HUES64 (cell line): ENCODE measurements around the gene BTAF1.
"Not testable (repeated sequence)": the region's sequence is repeated elsewhere in the genome, so short reads cannot be mapped to it uniquely, and the experiment has no call there.

Experiments used
- H3K27ac ChIP-seq: 2 replicates; pipeline ENCODE4 v1.7.0; 2013; ENCODE audit warnings: low read depth, low read length, inconsistent platforms
- H3K27me3 ChIP-seq: 2 replicates; pipeline ENCODE4 v1.6.1; 2013; ENCODE audit warnings: mild to moderate bottlenecking, low read length; ENCODE audit not compliant: insufficient read depth
- H3K36me3 ChIP-seq: 2 replicates; pipeline ENCODE4 v1.6.1; 2013; ENCODE audit warnings: mild to moderate bottlenecking, low read length; ENCODE audit not compliant: insufficient read depth
- H3K4me1 ChIP-seq: 2 replicates; pipeline ENCODE4 v1.6.1; 2013; ENCODE audit warnings: mild to moderate bottlenecking, low read length, moderate library complexity; ENCODE audit not compliant: insufficient read depth
- H3K4me3 ChIP-seq: 2 replicates; pipeline ENCODE4 v1.5.1; 2013; ENCODE audit warnings: mild to moderate bottlenecking, low read length, moderate library complexity
- H3K9ac ChIP-seq: 2 replicates; pipeline ENCODE4 v1.6.1; 2013; ENCODE audit warnings: mild to moderate bottlenecking, low read depth, low read length
- H3K9me3 ChIP-seq: 2 replicates; pipeline ENCODE4 v1.6.1; 2013; ENCODE audit warnings: low read depth, low read length; ENCODE audit not compliant: insufficient read depth
- WGBS: fragments of 150-250, 120-280 bp; methylation state at CpG from one replicate; pipeline ENCODE4 v1.1.7; 2013; ENCODE audit warnings: missing lambda C conversion rate; 5-methylcytosine and 5-hydroxymethylcytosine counted together

The BTAF1 gene

GRCh38 chr10:92010047-92010735, 86.6 kb downstream of the BTAF1 start:
- Histone ChIP-seq H3K4me1 (no peaks in the 10 kb centered on the region), H3K36me3 (peaks cover 83% of the 10 kb centered on the region), H3K27me3 (no peaks in the 10 kb centered on the region), H3K4me3 (no peak overlapping the region), H3K9ac (no peak overlapping the region), H3K27ac (no peak overlapping the region), H3K9me3 (no peaks in the 10 kb centered on the region; the same call in 1 of the 2 replicates)

DNA sequence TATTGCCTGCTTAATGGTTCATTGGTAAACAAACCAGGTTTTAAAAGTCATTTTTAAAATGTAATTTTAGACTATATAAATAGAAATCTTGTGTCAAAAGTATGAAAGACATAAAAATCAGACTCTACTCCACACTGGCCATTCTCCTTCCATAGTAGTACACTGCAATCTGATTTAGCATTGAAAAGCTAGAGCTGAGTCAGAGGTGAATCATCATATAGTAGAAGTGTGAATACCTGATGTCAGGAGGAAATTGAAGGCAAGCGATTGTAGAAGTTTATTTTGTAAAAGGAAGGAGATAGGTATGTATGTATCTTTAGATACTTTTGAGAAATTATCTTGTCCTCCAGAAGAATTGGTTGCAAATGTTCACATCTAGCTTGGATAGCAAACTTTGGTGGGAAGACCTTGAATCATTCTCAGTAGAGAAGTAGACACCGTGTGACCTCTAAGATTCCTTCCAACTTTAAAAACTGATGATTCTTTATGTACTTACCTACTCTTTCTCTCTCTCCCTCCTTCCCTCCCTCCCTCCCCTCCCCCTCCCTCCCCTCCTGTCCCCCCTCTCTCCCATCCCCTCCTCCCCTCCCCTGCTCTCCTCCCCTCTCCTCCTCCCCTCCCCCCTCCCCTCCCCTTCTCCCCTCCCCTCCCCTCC, 88.1 kb downstream of the BTAF1 start:
- H3K27me3 ChIP-seq = no peaks in the 10 kb centered on the region
- H3K4me1 ChIP-seq = no peaks in the 10 kb centered on the region
- H3K4me3 ChIP-seq = no peak overlapping the region
- no peaks in the 10 kb centered on the region; the same call in 1 of the 2 replicates for H3K9me3 ChIP-seq
- H3K36me3 ChIP-seq = peaks cover 83% of the 10 kb centered on the region
- H3K9ac ChIP-seq = no peak overlapping the region
- WGBS = 93% methylated on average over 2 of the region's 2 CpGs
- no peak overlapping the region for H3K27ac ChIP-seq

GRCh38 chr10:92014620-92015019, 91.0 kb downstream of the BTAF1 start:
- H3K9ac ChIP-seq = no peak overlapping the region
- H3K4me1 ChIP-seq = no peaks in the 10 kb centered on the region
- peaks cover 90% of the 10 kb centered on the region for H3K36me3 ChIP-seq
- no peaks in the 10 kb centered on the region; the same call in 1 of the 2 replicates for H3K9me3 ChIP-seq
- 90% methylated on average over 1 of the region's 1 CpG for WGBS
- H3K27me3 ChIP-seq = no peaks in the 10 kb centered on the region
- no peak overlapping the region for H3K4me3 ChIP-seq
- H3K27ac ChIP-seq = no peak overlapping the region

DNA sequence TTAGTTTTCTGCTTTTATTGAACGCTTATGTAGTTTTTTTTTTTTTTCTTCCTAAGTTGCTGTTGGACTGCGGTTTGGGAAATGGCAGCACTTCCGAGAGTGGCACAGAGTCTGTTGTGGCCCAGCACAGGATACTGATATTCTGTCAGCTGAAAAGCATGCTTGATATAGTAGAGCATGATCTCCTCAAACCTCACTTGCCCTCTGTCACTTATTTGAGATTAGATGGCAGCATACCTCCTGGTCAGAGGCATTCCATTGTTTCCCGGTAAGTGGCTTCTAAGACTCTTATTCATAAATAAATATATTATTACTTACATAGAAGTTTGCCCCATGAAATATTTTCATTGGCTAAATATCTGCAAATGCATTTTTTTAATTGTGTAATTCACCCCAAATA, 101.1 kb downstream of the BTAF1 start:
- Histone ChIP-seq H3K27ac (no peak overlapping the region), H3K36me3 (peaks cover 95% of the 10 kb centered on the region), H3K4me1 (no peaks in the 10 kb centered on the region), H3K27me3 (no peaks in the 10 kb centered on the region), H3K9ac (no peak overlapping the region), H3K4me3 (no peak overlapping the region), H3K9me3 (no peaks in the 10 kb centered on the region)
- 100% methylated on average over 3 of the region's 4 CpGs for WGBS

DNA sequence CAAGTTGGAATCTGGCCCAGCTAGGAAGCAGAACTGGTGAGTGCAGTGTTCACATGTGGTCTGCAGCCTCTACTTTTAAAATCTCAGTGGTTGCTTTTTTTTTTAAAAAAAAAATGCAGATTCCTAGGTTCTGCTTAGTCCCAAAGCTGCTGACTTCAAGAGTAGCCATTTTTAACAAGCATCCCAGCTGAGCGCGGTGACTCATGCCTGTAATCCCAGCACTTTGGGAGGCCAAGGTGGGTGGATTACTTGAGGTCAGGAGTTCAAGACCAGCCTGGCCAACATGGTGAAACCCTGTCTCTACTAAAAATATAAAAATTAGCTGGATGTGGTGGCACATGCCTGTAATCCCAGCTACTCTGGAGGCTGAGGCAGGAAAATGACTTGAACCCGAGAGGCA, 101.8 kb downstream of the BTAF1 start:
- H3K36me3 ChIP-seq = peaks cover 95% of the 10 kb centered on the region
- 96% methylated on average over 3 of the region's 3 CpGs for WGBS
- not testable (repeated sequence) for H3K27ac ChIP-seq, H3K27me3 ChIP-seq, H3K4me3 ChIP-seq, H3K9ac ChIP-seq, H3K4me1 ChIP-seq, H3K9me3 ChIP-seq

DNA sequence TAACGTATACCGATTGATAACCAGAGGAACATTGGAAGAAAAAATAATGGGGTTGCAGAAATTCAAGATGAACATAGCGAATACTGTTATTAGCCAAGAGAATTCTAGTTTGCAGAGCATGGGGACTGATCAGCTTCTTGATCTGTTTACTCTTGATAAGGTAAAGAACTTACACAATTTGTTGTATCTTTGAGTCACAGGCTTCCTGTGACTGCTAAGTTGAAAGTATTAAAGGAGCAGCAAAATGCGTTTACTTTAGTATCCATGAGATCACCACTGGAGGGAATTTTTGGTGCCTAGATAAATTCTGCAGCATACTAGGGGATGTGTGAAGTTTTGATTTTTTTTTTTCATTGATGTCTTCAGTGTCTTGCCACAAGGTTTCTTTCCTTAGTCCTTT, 103.6 kb downstream of the BTAF1 start:
- WGBS = 93% methylated on average over 4 of the region's 4 CpGs
- H3K36me3 ChIP-seq = peaks cover 95% of the 10 kb centered on the region

GRCh38 chr10:92031580-92031979, 108.0 kb downstream of the BTAF1 start:
- no peak overlapping the region for H3K9ac ChIP-seq
- peaks cover 19% of the 10 kb centered on the region for H3K4me1 ChIP-seq
- 97% methylated on average over 3 of the region's 3 CpGs for WGBS
- H3K36me3 ChIP-seq = peaks cover 57% of the 10 kb centered on the region
- H3K4me3 ChIP-seq = no peak overlapping the region
- no peaks in the 10 kb centered on the region for H3K27me3 ChIP-seq
- no peak overlapping the region for H3K27ac ChIP-seq
- H3K9me3 ChIP-seq = no peaks in the 10 kb centered on the region

More for the DNA sequence above, 103.6 kb downstream of the BTAF1 start:
- peaks cover 2% of the 10 kb centered on the region for H3K4me1 ChIP-seq
- no peaks in the 10 kb centered on the region for H3K9me3 ChIP-seq
- no peaks in the 10 kb centered on the region for H3K27me3 ChIP-seq
- no peak overlapping the region for H3K4me3 ChIP-seq
- no peak overlapping the region for H3K27ac ChIP-seq
- H3K9ac ChIP-seq = no peak overlapping the region

- H3K9me3 ChIP-seq, H3K4me3 ChIP-seq, H3K27ac ChIP-seq, H3K27me3 ChIP-seq, H3K9ac ChIP-seq: not testable (repeated sequence)
- 33% methylated on average over 3 of the region's 3 CpGs for WGBS
- peaks cover 19% of the 10 kb centered on the region for H3K4me1 ChIP-seq
- H3K36me3 ChIP-seq = peaks cover 42% of the 10 kb centered on the region
These were observed 109.5 kb downstream of the BTAF1 start for GRCh38 chr10:92033070-92033469.

GRCh38 chr10:92038949-92039348, 115.4 kb downstream of the BTAF1 start:
- Histone ChIP-seq H3K4me1 (no peaks in the 10 kb centered on the region; the same call in 1 of the 2 replicates), H3K4me3 (no peak overlapping the region), H3K36me3 (no peaks in the 10 kb centered on the region; the same call in 1 of the 2 replicates), H3K27me3 (no peaks in the 10 kb centered on the region), H3K9ac (no peak overlapping the region), H3K27ac (no peak overlapping the region), H3K9me3 (no peaks in the 10 kb centered on the region)
- WGBS = 95% methylated on average over 1 of the region's 1 CpG

GRCh38 chr10:92042541-92042940, 119.0 kb downstream of the BTAF1 start:
- 63% methylated on average over 5 of the region's 5 CpGs for WGBS
- H3K27ac ChIP-seq = no peak overlapping the region
- peaks cover 6% of the 10 kb centered on the region; the same call in 1 of the 2 replicates for H3K27me3 ChIP-seq
- no peaks in the 10 kb centered on the region for H3K36me3 ChIP-seq
- H3K9me3 ChIP-seq = no peaks in the 10 kb centered on the region
- H3K4me1 ChIP-seq = peaks cover 8% of the 10 kb centered on the region; the same call in 1 of the 2 replicates
- H3K9ac ChIP-seq = no peak overlapping the region
- H3K4me3 ChIP-seq = no peak overlapping the region

DNA sequence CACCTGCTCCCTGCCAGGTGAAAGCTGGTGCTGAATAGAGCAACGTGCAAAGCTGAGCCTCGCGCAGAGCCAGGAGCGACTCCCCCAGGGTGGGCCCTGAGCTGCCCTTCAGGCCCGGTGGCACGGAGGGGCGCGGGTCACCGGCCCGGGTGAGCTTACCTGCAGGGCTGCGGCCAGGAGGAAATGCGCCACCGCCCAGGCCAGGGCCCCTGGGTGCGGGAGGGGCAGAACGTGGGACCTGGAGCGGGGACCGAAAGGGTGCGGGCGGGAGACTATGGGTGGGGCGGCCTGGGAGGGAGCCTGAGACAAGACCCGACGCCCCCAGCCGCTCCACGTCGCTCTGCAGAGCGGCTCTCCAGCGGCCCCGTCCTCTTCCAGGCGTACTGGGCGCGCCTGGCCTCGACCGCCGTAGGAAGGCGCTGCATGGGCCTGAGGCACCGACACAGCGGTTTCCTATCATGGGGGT, 122.1 kb downstream of the BTAF1 start:
- Histone ChIP-seq H3K9ac (peak overlapping the region; percentile 25; the same call in 1 of the 2 replicates), H3K4me3 (peak overlapping the region; percentile 40), H3K4me1 (peaks cover 8% of the 10 kb centered on the region; the same call in 1 of the 2 replicates), H3K27me3 (peaks cover 6% of the 10 kb centered on the region; the same call in 1 of the 2 replicates), H3K9me3 (no peaks in the 10 kb centered on the region), H3K27ac (no peak overlapping the region), H3K36me3 (no peaks in the 10 kb centered on the region)
- WGBS = 71% methylated on average over 37 of the region's 37 CpGs
